SK-N-MC (cell line): ENCODE results near the gene FANCC.

Source experiments
- EZH2 ChIP-seq: fragments of 200-600 bp; sonication (generic); IDR thresholded peaks from one replicate; pipeline ENCODE4 v1.6.1; 2017; ENCODE audit warnings: antibody characterized with exemption
- POLR2AphosphoS5 ChIP-seq: IDR thresholded peaks from 2 replicates; pipeline ENCODE4 v1.6.1; 2012; ENCODE audit warnings: mild to moderate bottlenecking, low read depth, low read length, borderline replicate concordance

DNA sequence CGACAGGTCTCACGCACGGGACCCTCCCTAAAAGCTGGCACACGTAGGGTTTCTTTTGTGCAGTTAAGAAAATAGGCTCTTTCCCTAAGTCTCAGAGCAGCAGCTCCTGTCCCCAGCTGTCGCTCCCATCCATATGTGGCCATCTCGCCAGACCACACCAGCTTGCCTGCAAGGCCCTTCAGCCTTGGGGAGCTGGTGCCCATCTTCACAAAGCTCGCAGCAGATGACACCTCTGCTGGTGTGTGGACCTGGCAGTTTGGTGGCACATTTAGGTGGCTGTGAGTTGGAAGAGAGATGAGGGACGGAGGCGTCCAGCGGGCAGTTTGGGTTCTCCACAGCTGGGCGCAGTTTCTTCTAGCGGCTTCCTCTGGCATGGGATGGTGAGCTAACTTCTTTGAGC is 239.0 kb downstream of the FANCC start:
- TF ChIP-seq POLR2AphosphoS5 (no peak), EZH2 (no peak)
